NK-92 (cell line): ENCODE results near the gene ACBD3.

Source experiments
- DNase-seq: peaks from one replicate; lab custom pipeline; 2025; ENCODE audit not compliant: unreplicated experiment; lab: John Stamatoyannopoulos, UW

The ACBD3 gene

GRCh38 chr1:226116673-226117072 is 69.9 kb downstream of the ACBD3 start:
- no peak for DNase-seq

GRCh38 chr1:226112626-226113025 is 73.9 kb downstream of the ACBD3 start:
- DNase-seq = no peak

GRCh38 chr1:226111883-226112261 is 74.7 kb downstream of the ACBD3 start:
- DNase-seq = no peak

GRCh38 chr1:226111098-226111882 is 75.3 kb downstream of the ACBD3 start:
- no peak for DNase-seq

GRCh38 chr1:226110249-226111097 is 76.1 kb downstream of the ACBD3 start:
- no peak for DNase-seq

GRCh38 chr1:226109829-226110248 is 76.7 kb downstream of the ACBD3 start:
- no peak for DNase-seq

GRCh38 chr1:226108935-226109828 is 77.4 kb downstream of the ACBD3 start:
- DNase-seq = no peak

GRCh38 chr1:226107471-226108460 is 78.8 kb downstream of the ACBD3 start:
- DNase-seq = no peak

GRCh38 chr1:226104671-226105121 is 81.8 kb downstream of the ACBD3 start:
- DNase-seq = no peak

GRCh38 chr1:226100436-226101391 is 85.8 kb downstream of the ACBD3 start:
- no peak for DNase-seq

GRCh38 chr1:226098870-226099835 is 87.4 kb downstream of the ACBD3 start:
- no peak for DNase-seq

- DNase-seq = no peak
These were observed 88.5 kb downstream of the ACBD3 start for GRCh38 chr1:226097866-226098625.

GRCh38 chr1:226095286-226095685 is 91.3 kb downstream of the ACBD3 start:
- no peak for DNase-seq
